ENCODE data around the gene CEACAM19.
"Not testable (repeated sequence)": the region's sequence is repeated elsewhere in the genome, so short reads cannot be mapped to it uniquely, and the experiment has no call there.

The CEACAM19 gene

GRCh38 chr19:44671400-44671799 is at the start of gene CEACAM19:
TSS of gene CEACAM19 (plus strand) at chr19:44671482. CDS start at chr19:44671932, 450 bp downstream.
- no peaks in the 10 kb centered on the region for H3K9me3 Mint-ChIP-seq
- H3K27me3 Mint-ChIP-seq, result no peaks in the 10 kb centered on the region
- no peaks in the 10 kb centered on the region for H3K36me3 Mint-ChIP-seq
- no peaks in the 10 kb centered on the region for H3K4me1 Mint-ChIP-seq
- no peak within 1 kb of the TSS for H3K27ac Mint-ChIP-seq
- no peak for DNase-seq
- CTCF ChIA-PET, result no interaction called here
- H3K4me3 Mint-ChIP-seq, result no peak within 1 kb of the TSS

- no peak overlapping the region for H3K27ac Mint-ChIP-seq
- H3K4me3 Mint-ChIP-seq, result no peak overlapping the region
- no peaks in the 10 kb centered on the region for H3K9me3 Mint-ChIP-seq
- no peaks in the 10 kb centered on the region for H3K4me1 Mint-ChIP-seq
- H3K36me3 Mint-ChIP-seq, result no peaks in the 10 kb centered on the region
- CTCF ChIA-PET, result interaction anchor here (0.8 kb wide), 1 partner anchor 13 kb away, joined by 3 read pairs; no protein-coding TSS in a partner anchor
- peaks cover 5% of the 10 kb centered on the region for H3K27me3 Mint-ChIP-seq
- DNase-seq, result no peak
These were observed 48.2 kb upstream of the CEACAM19 start for GRCh38 chr19:44623080-44623479.

GRCh38 chr19:44623626-44624025 is 47.7 kb upstream of the CEACAM19 start:
- CTCF ChIA-PET, result interaction anchor here (0.8 kb wide), 1 partner anchor 12 kb away, joined by 3 read pairs; no protein-coding TSS in a partner anchor
- no peaks in the 10 kb centered on the region for H3K36me3 Mint-ChIP-seq
- no peak for DNase-seq
- H3K4me1 Mint-ChIP-seq, result no peaks in the 10 kb centered on the region
- H3K27ac Mint-ChIP-seq, result no peak overlapping the region
- H3K9me3 Mint-ChIP-seq, result no peaks in the 10 kb centered on the region
- peaks cover 4% of the 10 kb centered on the region for H3K27me3 Mint-ChIP-seq
- no peak overlapping the region for H3K4me3 Mint-ChIP-seq

DNA sequence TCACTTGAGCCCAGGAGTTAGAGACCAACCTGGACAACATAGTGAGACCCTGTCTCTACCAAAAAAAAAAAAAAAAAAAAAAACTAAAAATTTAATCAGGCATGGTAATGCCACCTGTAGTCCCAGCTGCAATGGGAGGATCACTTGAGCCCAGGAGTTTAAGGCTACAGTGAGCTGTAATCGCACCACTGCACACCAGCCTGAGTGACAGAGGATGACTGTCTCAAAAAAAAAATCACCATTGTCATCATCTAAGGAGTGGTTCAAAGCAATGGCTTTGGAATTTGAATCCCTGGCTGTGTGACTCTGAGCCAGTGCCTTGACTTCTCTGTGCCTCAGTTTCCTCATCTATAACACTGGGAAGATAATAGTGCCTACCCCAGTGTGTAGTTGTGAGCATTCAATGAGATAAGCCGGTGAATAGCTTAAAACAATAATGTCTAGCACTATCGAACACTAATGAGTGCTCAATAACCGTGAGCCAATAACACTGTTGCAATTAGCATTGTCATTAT is 46.4 kb upstream of the CEACAM19 start:
- CTCF ChIA-PET, result no interaction called here
- no peak for DNase-seq
- Mint-ChIP-seq H3K36me3 (no peaks in the 10 kb centered on the region), H3K4me3 (no peak overlapping the region), H3K4me1 (no peaks in the 10 kb centered on the region), H3K9me3 (no peaks in the 10 kb centered on the region), H3K27me3 (peaks cover 4% of the 10 kb centered on the region), H3K27ac (no peak overlapping the region)

- H3K27me3 Mint-ChIP-seq, CTCF ChIA-PET, DNase-seq, H3K4me1 Mint-ChIP-seq, H3K36me3 Mint-ChIP-seq, H3K9me3 Mint-ChIP-seq, H3K4me3 Mint-ChIP-seq, H3K27ac Mint-ChIP-seq: not testable (repeated sequence)
These were observed 45.6 kb upstream of the CEACAM19 start for GRCh38 chr19:44625637-44626036.

GRCh38 chr19:44626048-44626624 is 45.1 kb upstream of the CEACAM19 start:
- no peak for DNase-seq
- H3K27ac Mint-ChIP-seq, result no peak overlapping the region
- CTCF ChIA-PET, result no interaction called here
- no peaks in the 10 kb centered on the region for H3K9me3 Mint-ChIP-seq
- H3K27me3 Mint-ChIP-seq, result peaks cover 4% of the 10 kb centered on the region
- H3K36me3 Mint-ChIP-seq, result no peaks in the 10 kb centered on the region
- no peak overlapping the region for H3K4me3 Mint-ChIP-seq
- no peaks in the 10 kb centered on the region for H3K4me1 Mint-ChIP-seq

DNA sequence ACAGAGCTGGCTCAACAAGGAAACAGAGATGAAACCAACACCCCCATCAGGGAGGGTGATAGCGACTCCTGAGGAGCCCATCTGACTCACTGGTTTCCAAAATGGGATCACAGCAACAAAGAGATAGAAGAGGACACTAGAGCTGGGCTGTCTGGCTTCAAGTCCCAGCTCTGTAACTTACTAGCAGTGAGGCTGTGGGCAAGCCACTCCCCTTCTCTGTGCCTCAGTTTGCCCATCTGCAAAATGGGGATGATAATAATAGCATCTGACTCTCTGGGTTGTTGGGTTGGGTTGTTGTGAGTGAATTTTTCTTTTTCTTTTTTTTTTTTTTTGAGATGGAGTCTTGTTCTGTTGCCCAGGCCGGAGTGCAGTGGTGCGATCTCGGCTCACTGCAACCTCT is 43.7 kb upstream of the CEACAM19 start:
- Mint-ChIP-seq H3K4me1 (no peaks in the 10 kb centered on the region), H3K36me3 (no peaks in the 10 kb centered on the region), H3K27me3 (peaks cover 4% of the 10 kb centered on the region), H3K27ac (no peak overlapping the region), H3K4me3 (no peak overlapping the region), H3K9me3 (no peaks in the 10 kb centered on the region)
- no peak for DNase-seq
- CTCF ChIA-PET, result no interaction called here

GRCh38 chr19:44628793-44629192 is 42.5 kb upstream of the CEACAM19 start:
- Mint-ChIP-seq H3K4me1 (no peaks in the 10 kb centered on the region), H3K27ac (no peak overlapping the region), H3K36me3 (no peaks in the 10 kb centered on the region), H3K9me3 (no peaks in the 10 kb centered on the region), H3K27me3 (peaks cover 7% of the 10 kb centered on the region), H3K4me3 (no peak overlapping the region)
- CTCF ChIA-PET, result no interaction called here
- DNase-seq, result no peak

GRCh38 chr19:44631611-44632010 is 39.7 kb upstream of the CEACAM19 start:
- H3K4me3 Mint-ChIP-seq, DNase-seq, H3K4me1 Mint-ChIP-seq, H3K27ac Mint-ChIP-seq, H3K36me3 Mint-ChIP-seq, CTCF ChIA-PET, H3K9me3 Mint-ChIP-seq: not testable (repeated sequence)
- H3K27me3 Mint-ChIP-seq, result peaks cover 26% of the 10 kb centered on the region

DNA sequence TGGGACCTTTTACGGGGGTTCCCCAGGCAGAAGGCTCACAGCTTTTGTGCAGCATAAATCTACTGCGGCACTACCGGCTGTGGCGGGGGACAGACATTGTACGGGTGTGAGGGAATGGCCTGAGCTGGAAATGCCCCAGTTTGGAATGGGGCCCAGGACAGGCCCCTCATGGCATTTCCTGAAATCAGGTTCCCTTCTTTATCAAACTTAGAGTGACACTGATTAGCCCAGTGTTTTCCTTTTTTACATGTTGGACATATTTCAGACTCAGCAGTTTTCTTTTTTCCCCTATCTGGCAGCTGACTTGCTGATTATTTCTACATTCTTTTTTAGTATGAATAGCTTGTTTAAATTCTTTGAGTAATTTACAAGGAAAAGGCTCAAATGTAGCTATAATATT is 37.2 kb upstream of the CEACAM19 start:
- H3K4me1 Mint-ChIP-seq, CTCF ChIA-PET, H3K36me3 Mint-ChIP-seq, DNase-seq, H3K4me3 Mint-ChIP-seq, H3K9me3 Mint-ChIP-seq, H3K27ac Mint-ChIP-seq: not testable (repeated sequence)
- H3K27me3 Mint-ChIP-seq, result peaks cover 21% of the 10 kb centered on the region

DNA sequence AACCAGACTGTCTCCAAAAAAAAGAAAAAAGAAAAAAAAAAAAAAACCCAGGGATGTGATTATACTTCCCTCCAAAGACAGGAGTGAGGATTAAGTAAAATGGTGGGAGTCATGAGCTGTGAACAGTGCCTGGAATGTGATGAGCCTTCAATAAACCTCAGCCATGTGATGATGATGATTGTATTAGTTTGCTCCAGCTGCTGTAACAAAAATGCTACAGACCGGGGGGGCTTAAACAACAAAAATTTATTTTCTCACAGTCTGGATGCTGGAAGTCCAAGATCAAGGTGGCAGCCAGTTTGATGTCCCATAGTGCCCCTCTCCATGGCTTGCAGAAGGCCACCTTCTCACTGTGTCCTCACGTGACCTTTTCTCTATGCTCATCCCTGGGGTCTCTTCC is 36.5 kb upstream of the CEACAM19 start:
- Mint-ChIP-seq H3K27me3 (peaks cover 21% of the 10 kb centered on the region), H3K27ac (no peak overlapping the region), H3K9me3 (no peaks in the 10 kb centered on the region), H3K4me3 (no peak overlapping the region), H3K4me1 (no peaks in the 10 kb centered on the region), H3K36me3 (no peaks in the 10 kb centered on the region)
- no peak for DNase-seq
- CTCF ChIA-PET, result interaction anchor here (0.9 kb wide), 1 partner anchor 46 kb away, joined by 3 read pairs; no protein-coding TSS in a partner anchor

DNA sequence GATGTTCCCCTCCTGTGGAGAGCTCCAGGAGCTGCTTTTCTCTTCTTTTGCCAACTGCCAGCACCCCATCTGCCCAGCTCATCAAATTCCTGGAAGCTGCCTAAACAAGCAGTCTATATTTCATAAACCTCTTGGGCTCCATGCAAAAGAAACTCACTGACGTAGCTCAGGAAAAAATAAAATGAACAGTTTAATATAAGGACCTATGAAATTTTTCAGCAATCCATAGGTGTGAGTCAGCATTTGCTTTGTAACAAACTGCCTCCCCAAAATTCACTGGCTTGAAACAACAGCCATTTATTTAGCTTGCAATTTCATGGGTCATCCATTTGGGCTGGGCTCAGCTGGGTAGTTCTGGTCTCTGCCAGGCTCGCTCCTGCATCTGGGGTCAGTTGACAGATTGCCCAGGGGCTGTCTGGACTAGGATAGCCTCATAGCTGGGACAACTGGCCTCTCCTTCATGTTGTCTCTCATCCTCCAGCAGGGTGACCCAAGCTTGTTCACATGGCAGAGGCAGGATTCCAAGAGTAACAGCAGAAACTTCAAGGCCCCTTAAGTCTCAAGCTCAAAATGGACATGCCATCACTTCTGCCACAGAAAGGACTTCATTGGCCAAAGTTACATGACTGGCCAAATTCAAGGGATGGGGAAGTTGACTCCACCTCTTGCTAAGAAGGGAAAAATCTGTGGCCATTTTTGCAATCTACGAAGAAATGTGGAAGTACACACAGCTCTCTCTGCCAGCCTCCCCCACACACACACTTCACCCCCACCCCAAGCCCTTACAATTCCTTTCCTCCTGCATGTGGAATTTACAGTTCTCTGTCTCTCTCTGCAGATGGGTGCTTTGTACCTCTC is 35.5 kb upstream of the CEACAM19 start:
- H3K4me3 Mint-ChIP-seq, result no peak overlapping the region
- H3K9me3 Mint-ChIP-seq, result no peaks in the 10 kb centered on the region
- H3K4me1 Mint-ChIP-seq, result no peaks in the 10 kb centered on the region
- H3K27ac Mint-ChIP-seq, result no peak overlapping the region
- no peaks in the 10 kb centered on the region for H3K36me3 Mint-ChIP-seq
- DNase-seq, result no peak
- H3K27me3 Mint-ChIP-seq, result peaks cover 21% of the 10 kb centered on the region
- CTCF ChIA-PET, result interaction anchor here (0.9 to 1.2 kb wide), 3 partner anchors 12 to 47 kb away, joined by 3 to 4 read pairs (median 3); no protein-coding TSS in a partner anchor

DNA sequence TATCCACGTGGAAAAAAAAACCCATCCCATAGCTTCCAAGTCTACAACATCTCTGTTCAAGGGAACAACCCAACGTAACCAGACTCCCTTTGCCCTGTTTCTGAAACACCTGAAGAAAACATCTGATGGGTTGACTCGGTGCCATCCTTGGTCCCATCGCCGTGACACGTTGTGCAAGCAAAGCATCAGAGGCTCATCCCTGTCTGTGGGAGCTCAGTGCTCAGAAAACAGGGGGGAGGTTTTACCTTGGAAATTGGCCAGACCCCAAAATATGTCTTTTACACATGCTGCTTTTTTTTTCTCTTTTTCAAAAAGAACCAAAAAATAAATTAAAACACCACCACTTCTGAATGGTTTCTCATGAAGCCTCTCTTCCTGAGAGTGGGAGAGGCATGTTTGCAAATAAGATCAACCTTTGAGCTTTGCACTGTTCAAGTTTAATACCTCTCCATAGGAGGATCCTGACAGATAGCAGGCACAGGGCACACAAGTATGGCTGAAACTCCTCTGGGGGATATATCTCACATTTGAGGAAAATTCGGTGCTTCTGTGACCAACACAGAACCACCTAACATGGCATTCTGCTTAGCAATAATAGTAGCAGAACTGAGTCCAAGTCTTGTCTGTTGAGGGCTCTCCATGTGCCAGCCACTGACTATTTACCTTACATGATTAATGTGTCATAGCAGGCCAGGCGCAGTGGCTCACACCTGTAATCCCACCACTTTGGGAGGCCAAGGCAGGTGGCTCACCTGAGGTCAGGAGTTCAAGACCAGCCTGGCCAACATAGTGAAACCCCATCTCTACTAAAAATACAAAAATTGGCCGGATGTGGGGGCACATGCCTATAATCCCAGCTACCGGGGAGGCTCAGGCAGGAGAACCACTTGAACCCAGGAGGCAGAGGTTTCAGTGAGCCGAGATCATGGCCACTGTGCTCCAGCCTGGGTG is 34.6 kb upstream of the CEACAM19 start:
- no peaks in the 10 kb centered on the region for H3K36me3 Mint-ChIP-seq
- CTCF ChIA-PET, result interaction anchor here (1.1 to 1.2 kb wide), 2 partner anchors 13 to 20 kb away, joined by 3 to 4 read pairs; no protein-coding TSS in a partner anchor
- no peaks in the 10 kb centered on the region for H3K4me1 Mint-ChIP-seq
- H3K27ac Mint-ChIP-seq, result no peak overlapping the region
- peaks cover 29% of the 10 kb centered on the region for H3K27me3 Mint-ChIP-seq
- H3K9me3 Mint-ChIP-seq, result no peaks in the 10 kb centered on the region
- H3K4me3 Mint-ChIP-seq, result no peak overlapping the region
- DNase-seq, result no peak

- H3K4me1 Mint-ChIP-seq, result no peaks in the 10 kb centered on the region
- no peaks in the 10 kb centered on the region for H3K9me3 Mint-ChIP-seq
- peaks cover 36% of the 10 kb centered on the region for H3K27me3 Mint-ChIP-seq
- CTCF ChIA-PET, result no interaction called here
- no peak for DNase-seq
- H3K4me3 Mint-ChIP-seq, result no peak overlapping the region
- no peaks in the 10 kb centered on the region for H3K36me3 Mint-ChIP-seq
- no peak overlapping the region for H3K27ac Mint-ChIP-seq
These were observed 33.9 kb upstream of the CEACAM19 start for GRCh38 chr19:44637390-44637764.
